Amygdala (tissue), 56 donors: Measurements from ENCODE around the gene OR4D6.
"Not testable (repeated sequence)": the region's sequence is repeated elsewhere in the genome, so short reads cannot be mapped to it uniquely, and the experiment has no call there.

Experiments
- DNase-seq, 56 donors: peaks; one replicate each; lab custom pipeline; 2025; lab: John Stamatoyannopoulos, UW

OR4D6 gene

DNA sequence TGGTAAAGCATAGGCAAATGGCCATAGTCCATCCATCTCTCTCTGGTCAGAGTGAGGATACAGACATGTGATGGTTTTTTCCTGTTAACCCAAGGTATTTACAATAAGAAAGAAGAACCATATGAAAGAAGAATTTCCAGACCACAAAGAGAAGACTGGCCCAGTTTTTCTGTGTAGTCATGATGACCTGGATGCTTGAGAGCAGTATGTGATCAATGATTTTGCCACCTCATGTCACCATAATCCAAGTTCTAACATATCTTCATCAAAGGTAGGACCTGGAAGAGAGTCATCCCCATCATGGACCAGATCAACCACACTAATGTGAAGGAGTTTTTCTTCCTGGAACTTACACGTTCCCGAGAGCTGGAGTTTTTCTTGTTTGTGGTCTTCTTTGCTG is at the start of gene OR4D6:
TSS of gene OR4D6 (plus strand) at position 301 of the 400 bp plus-strand sequence. CDS start at position 301, 0 bp downstream.
- DNase-seq: no peak

GRCh38 chr11:59413646-59414045 is 43.1 kb upstream of the OR4D6 start:
- no peak for DNase-seq

- DNase-seq: no peak
Observed at GRCh38 chr11:59415111-59415510, 41.6 kb upstream of the OR4D6 start.

GRCh38 chr11:59416613-59417012 is 40.1 kb upstream of the OR4D6 start:
- no peak for DNase-seq

DNA sequence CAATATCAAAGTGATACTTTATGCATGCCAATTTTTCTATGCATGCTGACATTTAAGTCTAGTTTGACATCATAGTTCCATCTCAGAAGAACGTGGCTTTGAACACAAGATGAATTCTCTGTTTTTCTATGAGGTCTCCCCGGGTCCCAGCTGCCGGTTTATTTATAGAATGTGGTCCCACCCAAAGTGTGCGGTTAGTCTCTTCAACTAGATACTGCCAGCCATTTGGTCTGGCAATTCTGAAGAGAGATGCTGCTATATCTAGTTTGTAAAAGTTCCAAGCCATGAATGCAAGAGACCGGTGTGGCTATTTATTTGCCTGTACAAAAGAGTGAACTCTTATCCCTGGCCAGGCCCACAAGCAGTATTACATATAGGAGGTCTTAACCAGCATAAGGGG is 39.7 kb upstream of the OR4D6 start:
- no peak for DNase-seq

GRCh38 chr11:59418156-59418555 is 38.6 kb upstream of the OR4D6 start:
- DNase-seq: peak in 1 of 56 donors; percentile 4

GRCh38 chr11:59423835-59424234 is 32.9 kb upstream of the OR4D6 start:
- no peak for DNase-seq

- DNase-seq: no peak
Observed at GRCh38 chr11:59425131-59425530, 31.6 kb upstream of the OR4D6 start.

GRCh38 chr11:59426361-59427067 is 30.2 kb upstream of the OR4D6 start, which contains the start of gene OR5A2:
OR5A2 (minus strand) TSS chr11:59426413; CDS start chr11:59422953, 3,460 bp downstream.
- no peak for DNase-seq

- DNase-seq: no peak
Observed at GRCh38 chr11:59427068-59427382, 29.7 kb upstream of the OR4D6 start.

- DNase-seq: peak in 2 of 56 donors; percentile 2 to 20
Observed at GRCh38 chr11:59429924-59430516, 26.7 kb upstream of the OR4D6 start.

DNA sequence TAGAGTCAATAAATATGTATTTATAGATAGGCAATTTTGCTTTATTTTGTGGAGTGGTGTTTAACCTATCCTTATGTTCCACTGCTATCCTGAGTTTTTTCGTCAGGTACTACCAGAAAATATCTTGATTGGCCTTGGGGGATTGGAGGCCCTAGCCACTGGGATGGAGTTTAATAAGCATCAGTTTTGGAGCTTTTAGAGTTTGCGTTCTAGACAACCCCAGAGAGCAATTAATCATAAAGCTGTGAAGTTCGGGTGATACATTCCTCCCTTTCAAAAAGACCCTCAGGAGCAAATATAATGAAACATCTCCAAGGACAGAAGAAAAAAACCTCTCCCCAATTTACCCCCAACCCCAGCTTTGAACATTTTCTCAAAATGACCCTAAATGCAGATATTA is 20.6 kb upstream of the OR4D6 start, which contains the start of gene OR5A1:
TSS of gene OR5A1 (plus strand) at position 301 of the 400 bp plus-strand sequence. CDS start 6,700 bp downstream, outside the sequence.
- DNase-seq: no peak

GRCh38 chr11:59437770-59438169 is 19.0 kb upstream of the OR4D6 start:
- no peak for DNase-seq

DNA sequence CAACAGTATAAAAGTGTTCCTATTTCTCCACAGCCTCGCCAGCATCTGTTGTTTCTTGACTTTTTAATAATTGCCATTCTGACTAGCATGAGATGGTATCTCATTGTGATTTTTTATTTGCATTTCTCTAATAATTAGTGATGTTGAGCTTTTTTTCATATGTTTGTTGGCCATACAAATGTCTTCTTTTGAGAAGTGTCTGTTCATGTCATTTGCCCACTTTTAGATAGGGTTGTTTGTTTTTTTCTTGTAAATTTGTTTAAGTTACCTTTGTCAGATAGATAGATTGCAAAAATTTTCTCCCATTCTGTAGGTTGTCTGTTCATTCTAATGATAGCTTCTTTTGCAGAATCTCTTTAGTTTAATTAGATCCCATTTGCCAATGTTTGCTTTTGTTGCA is 11.1 kb upstream of the OR4D6 start:
- DNase-seq: not testable (repeated sequence)

DNA sequence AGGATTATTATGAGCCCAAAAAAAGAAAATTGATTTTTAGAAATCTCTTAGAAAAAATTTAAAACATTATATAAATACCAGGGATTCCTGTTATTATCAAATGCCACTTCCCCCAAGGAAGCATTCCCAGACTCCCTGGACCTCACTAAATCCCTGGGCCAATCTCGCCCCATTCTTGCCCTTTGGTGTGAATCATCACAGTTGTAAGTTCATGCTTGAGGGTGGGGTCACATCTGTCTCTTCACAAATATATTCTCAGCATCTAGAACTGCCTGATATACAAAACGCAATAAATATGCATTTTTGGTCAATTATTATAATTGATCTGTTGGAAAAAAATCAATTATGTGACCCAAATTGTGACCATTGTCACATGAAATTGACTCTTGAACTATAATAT is 8.3 kb upstream of the OR4D6 start:
- DNase-seq: no peak

DNA sequence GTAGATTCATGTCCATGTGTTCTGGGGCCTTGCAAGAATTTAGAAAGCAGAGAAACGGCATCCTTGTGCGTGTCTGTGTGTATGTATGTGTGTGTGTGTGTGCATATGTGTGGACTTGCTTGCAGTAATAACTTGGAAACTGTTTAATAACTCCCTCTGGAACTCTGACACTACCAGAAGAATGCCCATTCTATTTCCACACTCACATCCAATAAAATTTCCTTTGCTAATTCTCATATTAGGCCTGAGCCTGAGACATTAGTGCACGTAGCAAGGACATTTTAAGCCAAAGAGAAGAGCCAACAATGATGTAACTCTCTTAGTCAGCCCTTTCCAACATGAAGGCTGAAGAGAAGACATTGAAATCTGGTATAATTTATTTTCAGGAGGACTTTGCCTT is 3.2 kb downstream of the OR4D6 start:
- no peak for DNase-seq

DNA sequence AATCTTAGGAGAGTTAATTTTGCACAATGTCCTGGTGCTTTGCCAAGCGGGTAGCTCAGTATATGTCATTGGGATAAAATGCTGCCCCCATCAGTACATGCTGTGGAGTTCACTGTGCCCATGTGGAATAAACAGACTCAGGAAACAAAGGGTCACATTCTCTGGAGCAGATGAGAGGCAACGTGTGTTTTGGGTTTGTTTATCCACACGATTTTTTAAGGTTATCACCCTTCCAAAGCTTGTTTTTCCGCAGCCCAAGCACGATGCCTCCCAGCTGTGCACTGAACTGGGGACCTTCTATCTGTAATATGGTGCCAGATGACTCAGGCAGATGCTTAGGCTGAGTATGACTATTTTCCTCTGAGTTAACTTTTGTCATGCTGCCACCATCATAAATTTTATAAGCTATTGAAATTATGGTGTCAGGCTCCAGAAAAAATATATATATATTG is 6.5 kb downstream of the OR4D6 start:
- no peak for DNase-seq

GRCh38 chr11:59473015-59473414 is 16.3 kb downstream of the OR4D6 start, which contains the start of gene OR4D10:
OR4D10 (plus strand) TSS chr11:59473315; CDS start chr11:59477430, 4,115 bp downstream.
- DNase-seq: no peak

DNA sequence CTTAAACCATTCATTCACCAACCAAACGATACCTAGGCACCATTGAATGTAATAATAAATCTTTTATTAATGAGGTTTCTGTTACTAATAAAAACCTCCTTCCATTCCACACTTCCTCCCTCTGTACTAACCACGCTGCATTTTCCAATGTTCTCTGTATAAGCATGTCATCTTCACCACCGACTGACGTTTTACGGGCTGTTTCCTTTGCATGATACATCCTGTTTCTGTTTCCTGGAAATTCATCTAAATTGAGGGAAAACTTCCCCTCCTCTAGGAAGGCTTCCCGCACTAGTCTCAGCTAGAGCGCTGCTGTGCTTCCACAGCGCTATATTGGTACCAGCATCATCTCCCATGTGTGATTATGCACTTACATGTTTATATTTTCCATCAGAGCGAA is 18.4 kb downstream of the OR4D6 start:
- DNase-seq: no peak

GRCh38 chr11:59479906-59480305 is 23.1 kb downstream of the OR4D6 start:
- DNase-seq: no peak

DNA sequence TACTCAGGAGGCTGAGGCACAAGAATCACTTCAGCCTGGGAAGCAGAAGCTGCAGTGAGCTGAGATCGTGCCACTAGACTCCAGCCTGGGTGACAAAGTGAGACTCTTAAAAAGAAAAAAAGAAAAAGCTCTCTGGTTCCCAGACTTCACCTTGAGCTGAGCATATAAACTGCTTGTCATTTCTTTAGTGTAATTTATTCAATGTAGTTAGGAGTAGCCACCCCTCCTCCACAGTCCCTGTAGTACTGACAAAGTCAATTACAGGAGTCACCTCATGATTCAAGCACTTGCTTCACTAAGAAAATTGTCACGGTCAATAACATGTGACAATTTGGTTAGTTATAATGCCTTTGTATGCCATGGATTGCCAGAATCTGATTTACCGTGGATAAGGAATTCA is 23.6 kb downstream of the OR4D6 start:
- DNase-seq: no peak

GRCh38 chr11:59501931-59502330 is 45.2 kb downstream of the OR4D6 start:
- DNase-seq: no peak
